Breast epithelium (tissue), 3 donors: ENCODE results near the gene SRRT.

Experiments used
- POLR2A ChIP-seq: fragments of 450-650 bp; IDR thresholded peaks from one replicate; pipeline ENCODE4 v1.6.1; 2016; ENCODE audit warnings: antibody characterized with exemption, mild to moderate bottlenecking, moderate library complexity
- POLR2AphosphoS5 ChIP-seq, 3 donors: sonication (generic); formaldehyde crosslinking; IDR thresholded peaks; one replicate each; pipeline ENCODE4 v1.6.1; 2017; ENCODE audit warnings: antibody characterized with exemption in 3 of 3
- TF ChIP-seq, protein P1 (sequence below), 3 donors: fragments of 450-650 bp; IDR thresholded peaks; one replicate each; pipeline ENCODE4 v1.5.1; 2016 to 2017; ENCODE audit warnings: antibody characterized with exemption in 3 of 3, mild to moderate bottlenecking in 3 of 3, moderate library complexity in 3 of 3

DNA sequence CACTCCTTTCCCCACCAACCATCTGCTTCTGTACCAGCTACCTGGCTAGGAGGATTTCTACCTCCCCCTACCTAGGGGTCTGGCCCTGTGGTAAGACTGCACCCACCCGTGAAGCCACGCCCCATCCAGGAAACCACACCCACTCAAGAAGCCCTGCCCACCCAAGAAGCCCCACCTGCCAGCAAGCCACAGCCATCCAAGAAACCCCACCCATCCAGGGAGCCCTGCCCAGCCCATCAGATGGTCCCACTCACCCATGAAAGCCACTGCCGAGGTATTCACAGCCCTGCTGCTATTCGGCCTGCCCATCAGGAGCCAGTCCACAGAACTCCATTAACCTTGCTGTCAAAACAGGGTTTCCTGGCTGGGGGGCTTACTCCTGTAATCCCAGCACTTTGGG is 58.8 kb downstream of the SRRT start:
- TF ChIP-seq POLR2A (no peak), POLR2AphosphoS5 (IDR thresholded peaks at IDR 0.05) (no peak)
- TF ChIP-seq, protein P1, sequence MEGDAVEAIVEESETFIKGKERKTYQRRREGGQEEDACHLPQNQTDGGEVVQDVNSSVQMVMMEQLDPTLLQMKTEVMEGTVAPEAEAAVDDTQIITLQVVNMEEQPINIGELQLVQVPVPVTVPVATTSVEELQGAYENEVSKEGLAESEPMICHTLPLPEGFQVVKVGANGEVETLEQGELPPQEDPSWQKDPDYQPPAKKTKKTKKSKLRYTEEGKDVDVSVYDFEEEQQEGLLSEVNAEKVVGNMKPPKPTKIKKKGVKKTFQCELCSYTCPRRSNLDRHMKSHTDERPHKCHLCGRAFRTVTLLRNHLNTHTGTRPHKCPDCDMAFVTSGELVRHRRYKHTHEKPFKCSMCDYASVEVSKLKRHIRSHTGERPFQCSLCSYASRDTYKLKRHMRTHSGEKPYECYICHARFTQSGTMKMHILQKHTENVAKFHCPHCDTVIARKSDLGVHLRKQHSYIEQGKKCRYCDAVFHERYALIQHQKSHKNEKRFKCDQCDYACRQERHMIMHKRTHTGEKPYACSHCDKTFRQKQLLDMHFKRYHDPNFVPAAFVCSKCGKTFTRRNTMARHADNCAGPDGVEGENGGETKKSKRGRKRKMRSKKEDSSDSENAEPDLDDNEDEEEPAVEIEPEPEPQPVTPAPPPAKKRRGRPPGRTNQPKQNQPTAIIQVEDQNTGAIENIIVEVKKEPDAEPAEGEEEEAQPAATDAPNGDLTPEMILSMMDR (IDR thresholded peaks at IDR 0.05): no peak
